HG02938 (cell line): Measurements from ENCODE around the gene COL4A2.

Source experiments
- ATAC-seq: cut with Tn5 transposase; IDR thresholded peaks from one replicate; pipeline ENCODE4 v1.9.1; 2021; ENCODE audit warnings: mild to moderate bottlenecking, moderate library complexity; ENCODE audit not compliant: unreplicated experiment

COL4A2 gene

GRCh38 chr13:110271313-110271712, 35.8 kb upstream of the COL4A2 start:
- ATAC-seq, result no peak

GRCh38 chr13:110272227-110272626, 34.9 kb upstream of the COL4A2 start:
- no peak for ATAC-seq

GRCh38 chr13:110272651-110273050, 34.4 kb upstream of the COL4A2 start:
- ATAC-seq, result no peak

GRCh38 chr13:110273254-110273653, 33.8 kb upstream of the COL4A2 start:
- ATAC-seq, result no peak

- ATAC-seq, result no peak
Measured at GRCh38 chr13:110274687-110275086, 32.4 kb upstream of the COL4A2 start.

GRCh38 chr13:110275931-110276552, 31.0 kb upstream of the COL4A2 start:
- no peak for ATAC-seq

GRCh38 chr13:110276553-110276950, 30.5 kb upstream of the COL4A2 start:
- no peak for ATAC-seq

GRCh38 chr13:110277357-110277975, 29.6 kb upstream of the COL4A2 start:
- no peak for ATAC-seq

GRCh38 chr13:110278859-110279258, 28.2 kb upstream of the COL4A2 start:
- ATAC-seq, result no peak

GRCh38 chr13:110279684-110280083, 27.4 kb upstream of the COL4A2 start:
- ATAC-seq, result no peak

GRCh38 chr13:110280231-110280813, 26.8 kb upstream of the COL4A2 start:
- no peak for ATAC-seq

- no peak for ATAC-seq
Measured at GRCh38 chr13:110280985-110281688, 25.9 kb upstream of the COL4A2 start.

GRCh38 chr13:110281736-110282135, 25.3 kb upstream of the COL4A2 start:
- ATAC-seq, result no peak

- ATAC-seq, result no peak
Measured at GRCh38 chr13:110282316-110282841, 24.7 kb upstream of the COL4A2 start.

GRCh38 chr13:110283736-110284517, 23.2 kb upstream of the COL4A2 start:
- no peak for ATAC-seq

- ATAC-seq, result no peak
Measured at GRCh38 chr13:110284779-110285484, 22.2 kb upstream of the COL4A2 start.

- no peak for ATAC-seq
Measured at GRCh38 chr13:110285991-110286832, 20.9 kb upstream of the COL4A2 start.

GRCh38 chr13:110286833-110287819, 20.0 kb upstream of the COL4A2 start:
- ATAC-seq, result no peak
